Left lung (tissue), 10 donors: ENCODE results near the gene AFF2. TPM values are rescaled to one million over a fixed set of nuclear protein-coding genes. Genes with fewer than 3 reads are reported as not detected.

Experiments
- ATAC-seq: fragments of 200-7000 bp; cut with Tn5 transposase; one replicate; pipeline ENCODE4 v1.9.1; 2020; ENCODE audit warnings: moderate library complexity
- DNase-seq, 4 donors: peaks; one replicate each; pipeline ENCODE4 v3.0.0-alpha.2; 2013 to 2020
- H3K27ac ChIP-seq, 2 donors: fragments of 200-600 bp; sonication (generic) in 1 of 2; one replicate each; pipeline versions ENCODE4 v1.5.0 to v1.8.0; 2020 to 2021
- H3K27me3 ChIP-seq, 2 donors: fragments of 200-600 bp; sonication (generic) in 1 of 2; one replicate each; pipeline versions ENCODE4 v1.5.0 to v1.8.0; 2020 to 2021
- H3K36me3 ChIP-seq, 2 donors: fragments of 200-600 bp; sonication (generic) in 1 of 2; one replicate each; pipeline versions ENCODE4 v1.5.0 to v1.8.0; 2020 to 2021
- H3K4me1 ChIP-seq, 2 donors: fragments of 200-600 bp; one replicate each; pipeline ENCODE4 v1.8.0; 2021
- H3K4me3 ChIP-seq, 2 donors: fragments of 200-600 bp; sonication (generic) in 1 of 2; one replicate each; pipeline versions ENCODE4 v1.5.0 to v1.8.0; 2020 to 2021; ENCODE audit warnings: mild to moderate bottlenecking in 1 of 2
- H3K9me3 ChIP-seq, 2 donors: fragments of 200-600 bp; sonication (generic) in 1 of 2; one replicate each; pipeline versions ENCODE4 v1.5.0 to v1.8.0; 2020 to 2021
- intact Hi-C, 2 donors: fragments of 100-400 bp; cut with DNase I; formaldehyde crosslinking; loops; one replicate each; pipeline versions ENCODE4 v1.11.2 to v1.14.2; 2022
- polyA plus RNA-seq, 6 donors: library from polyadenylated mRNA; unstranded; fragments of 120-200 nt; gene quantifications; one replicate each; pipeline ENCODE4 v1.2.1, GENCODE V29; 2013; ENCODE audit not compliant: insufficient read length in 6 of 6
- total RNA-seq, 2 donors: library from RNA; stranded (reverse); fragmentation: NEBNext Ultra II Directional; extraction: Animal tissue kit (Norgen Biotek cat#: 25700); gene quantifications; one replicate each; pipeline ENCODE4 v1.2.1, GENCODE V29; 2021
- TF ChIP-seq, protein P1 (sequence below), 2 donors: fragments of 200-600 bp; sonication (generic) in 1 of 2; IDR thresholded peaks; one replicate each; pipeline versions ENCODE4 v1.5.0 to v1.8.0; 2021; ENCODE audit warnings: antibody characterized with exemption in 2 of 2
- donor health status: DM: no; HTN: yes; CAD: no.
- donor health status: DM: no; HTN: no; CAD: no.

AFF2 gene
- total and polyA plus RNA-seq, 8 donors: 4.8 to 10.2 (median 5.7) TPM

DNA sequence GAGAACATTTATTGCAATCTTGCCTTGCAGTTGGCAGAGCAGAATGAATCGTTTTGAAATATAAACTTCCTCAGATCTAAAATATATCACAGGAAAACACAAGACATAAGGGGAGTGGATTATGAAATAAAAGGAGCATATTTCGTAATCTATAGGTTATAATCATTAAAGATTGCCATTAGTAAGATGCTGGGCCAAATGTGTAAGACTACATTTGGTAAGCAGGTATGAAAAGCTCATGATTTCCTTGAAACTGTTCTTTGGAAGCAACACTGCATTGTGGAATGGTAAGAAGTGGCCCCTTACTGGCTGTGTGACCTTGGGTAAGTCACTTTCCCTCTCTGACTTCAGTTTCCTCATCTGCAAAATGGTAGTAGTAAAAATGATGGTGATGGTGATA is 68.3 kb downstream of the AFF2 start:
- no peaks in the 10 kb centered on the region for H3K4me1 ChIP-seq

DNA sequence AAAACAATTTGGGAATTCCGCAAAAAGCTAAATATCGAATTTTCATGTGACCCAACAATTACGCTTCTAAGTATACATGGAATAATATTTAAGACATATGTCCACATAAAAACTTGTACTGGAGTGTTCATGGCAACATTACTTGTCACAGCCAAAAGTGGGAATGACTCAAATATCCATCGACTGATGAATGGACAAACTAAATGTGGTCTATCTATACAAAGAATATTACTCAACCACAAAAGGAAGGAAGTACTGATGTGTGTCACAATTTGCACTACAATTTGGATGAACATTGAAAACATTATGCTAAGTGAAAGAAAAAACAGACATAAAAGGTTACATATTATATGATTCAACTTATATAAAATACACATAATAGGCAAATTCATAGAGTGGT is 71.9 kb downstream of the AFF2 start:
- TF ChIP-seq, protein P1, sequence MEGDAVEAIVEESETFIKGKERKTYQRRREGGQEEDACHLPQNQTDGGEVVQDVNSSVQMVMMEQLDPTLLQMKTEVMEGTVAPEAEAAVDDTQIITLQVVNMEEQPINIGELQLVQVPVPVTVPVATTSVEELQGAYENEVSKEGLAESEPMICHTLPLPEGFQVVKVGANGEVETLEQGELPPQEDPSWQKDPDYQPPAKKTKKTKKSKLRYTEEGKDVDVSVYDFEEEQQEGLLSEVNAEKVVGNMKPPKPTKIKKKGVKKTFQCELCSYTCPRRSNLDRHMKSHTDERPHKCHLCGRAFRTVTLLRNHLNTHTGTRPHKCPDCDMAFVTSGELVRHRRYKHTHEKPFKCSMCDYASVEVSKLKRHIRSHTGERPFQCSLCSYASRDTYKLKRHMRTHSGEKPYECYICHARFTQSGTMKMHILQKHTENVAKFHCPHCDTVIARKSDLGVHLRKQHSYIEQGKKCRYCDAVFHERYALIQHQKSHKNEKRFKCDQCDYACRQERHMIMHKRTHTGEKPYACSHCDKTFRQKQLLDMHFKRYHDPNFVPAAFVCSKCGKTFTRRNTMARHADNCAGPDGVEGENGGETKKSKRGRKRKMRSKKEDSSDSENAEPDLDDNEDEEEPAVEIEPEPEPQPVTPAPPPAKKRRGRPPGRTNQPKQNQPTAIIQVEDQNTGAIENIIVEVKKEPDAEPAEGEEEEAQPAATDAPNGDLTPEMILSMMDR (IDR thresholded peaks at IDR 0.05): no peak
- ATAC-seq (no peak), DNase-seq (no peak)
- no peaks in the 10 kb centered on the region for H3K36me3 ChIP-seq
- intact Hi-C loops: no loop called here
- H3K27ac ChIP-seq: peak overlapping the region in 1 of 2 donors; percentile 13
- H3K9me3 ChIP-seq: no peaks in the 10 kb centered on the region
- no peaks in the 10 kb centered on the region for H3K27me3 ChIP-seq
- no peaks in the 10 kb centered on the region for H3K4me1 ChIP-seq
- no peak overlapping the region for H3K4me3 ChIP-seq

More for the DNA sequence above, 68.3 kb downstream of the AFF2 start:
- no peak overlapping the region for H3K27ac ChIP-seq
- ATAC-seq (no peak), DNase-seq (no peak)
- H3K36me3 ChIP-seq: no peaks in the 10 kb centered on the region
- H3K4me3 ChIP-seq: no peak overlapping the region
- TF ChIP-seq, protein P1 (IDR thresholded peaks at IDR 0.05): no peak
- H3K27me3 ChIP-seq: no peaks in the 10 kb centered on the region
- intact Hi-C loops: no loop called here
- no peaks in the 10 kb centered on the region for H3K9me3 ChIP-seq

DNA sequence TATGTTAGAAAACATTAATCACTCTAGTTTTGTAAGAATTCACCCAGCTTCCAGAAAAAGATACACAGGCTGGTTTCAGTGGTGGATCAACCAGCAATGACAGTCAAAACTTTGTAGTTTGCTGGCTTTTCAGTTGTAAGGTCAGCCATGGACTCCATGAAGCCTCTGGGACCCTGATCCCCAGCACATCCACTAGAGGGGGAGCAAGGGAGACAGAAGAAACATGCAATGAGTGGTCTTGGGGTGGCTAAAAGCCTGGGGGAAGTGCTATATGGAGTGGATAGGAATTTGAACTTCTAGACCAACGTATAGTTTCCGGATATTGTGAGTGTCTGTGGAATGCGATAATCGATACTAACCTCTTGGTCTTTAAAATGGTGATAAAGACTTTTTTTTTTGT is 72.7 kb downstream of the AFF2 start:
- no peaks in the 10 kb centered on the region for H3K36me3 ChIP-seq
- no peak overlapping the region for H3K4me3 ChIP-seq
- H3K27ac ChIP-seq: peak overlapping the region in 1 of 2 donors; percentile 13
- H3K9me3 ChIP-seq: no peaks in the 10 kb centered on the region
- DNase-seq (no peak), ATAC-seq (no peak)
- TF ChIP-seq, protein P1 (IDR thresholded peaks at IDR 0.05): no peak
- intact Hi-C loops: no loop called here
- H3K27me3 ChIP-seq: no peaks in the 10 kb centered on the region
- no peaks in the 10 kb centered on the region for H3K4me1 ChIP-seq

DNA sequence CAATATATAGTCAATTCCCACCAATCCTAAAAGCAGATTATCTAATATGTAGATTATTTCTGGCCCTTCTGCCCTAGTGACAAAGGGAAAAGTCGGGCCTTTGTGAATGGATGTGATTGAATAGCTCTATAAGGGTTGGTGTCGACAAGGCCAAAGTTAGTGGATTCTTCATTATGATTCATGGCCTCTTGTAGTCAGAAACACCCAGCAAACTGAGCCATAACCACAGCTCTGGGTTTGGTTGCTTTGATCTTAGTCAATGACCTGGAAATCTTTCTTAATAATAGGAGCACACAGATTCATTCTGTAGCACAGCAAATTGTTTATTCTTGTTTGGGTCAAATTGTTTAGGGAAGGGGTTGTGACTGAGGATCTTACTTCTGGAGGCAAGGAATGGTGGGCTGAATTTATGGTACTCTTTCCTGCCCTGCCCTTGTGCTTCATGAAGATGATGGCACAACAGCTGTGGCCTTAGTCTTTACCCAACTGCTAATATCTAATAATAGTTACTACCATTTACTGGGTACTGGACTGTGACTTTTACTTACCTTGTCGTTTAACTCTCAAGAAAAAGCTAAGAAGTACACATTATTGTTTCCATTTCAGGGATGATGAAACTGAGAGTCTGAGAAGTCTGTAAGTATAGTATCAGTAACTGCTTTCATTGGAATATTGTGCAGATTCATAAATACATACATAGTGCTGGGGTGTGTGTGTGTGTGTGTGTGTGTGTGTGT is 74.0 kb downstream of the AFF2 start:
- no peak for ATAC-seq
- H3K9me3 ChIP-seq: no peaks in the 10 kb centered on the region
- no peaks in the 10 kb centered on the region for H3K36me3 ChIP-seq
- H3K27me3 ChIP-seq: no peaks in the 10 kb centered on the region
- H3K4me1 ChIP-seq: no peaks in the 10 kb centered on the region
- TF ChIP-seq, protein P1 (IDR thresholded peaks at IDR 0.05): no peak
- intact Hi-C loops: no loop called here
- no peak for DNase-seq
- H3K27ac ChIP-seq: no peak overlapping the region
- H3K4me3 ChIP-seq: no peak overlapping the region

DNA sequence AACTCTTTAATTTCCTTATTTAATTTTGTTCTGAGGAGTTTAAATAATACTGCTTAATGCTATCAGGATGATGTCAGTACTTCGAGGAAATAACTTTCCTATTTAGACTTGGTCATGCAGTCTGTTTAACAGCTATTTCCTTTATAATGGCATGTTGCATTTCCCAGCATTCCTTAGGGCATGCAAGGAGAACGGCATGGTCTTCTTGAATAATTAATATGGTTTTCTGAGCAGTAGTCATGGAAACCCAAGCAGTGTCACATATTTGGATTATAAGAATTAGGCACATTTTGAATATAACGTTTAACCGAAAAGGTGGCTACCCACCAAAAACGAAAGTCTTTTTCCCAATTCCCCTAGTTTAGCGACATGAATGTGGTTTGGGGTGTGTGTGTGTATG is 76.0 kb downstream of the AFF2 start:
- Histone ChIP-seq H3K9me3 (no peaks in the 10 kb centered on the region), H3K27ac (no peak overlapping the region), H3K4me3 (no peak overlapping the region), H3K4me1 (no peaks in the 10 kb centered on the region), H3K27me3 (no peaks in the 10 kb centered on the region), H3K36me3 (no peaks in the 10 kb centered on the region)
- TF ChIP-seq, protein P1 (IDR thresholded peaks at IDR 0.05): no peak
- DNase-seq: no peak
- intact Hi-C loops: no loop called here
- ATAC-seq: no peak
